A549 (cell line): ENCODE data around the gene NFYC. TPM values are rescaled to one million over a fixed set of nuclear protein-coding genes. Genes with fewer than 3 reads are reported as not detected.

Source experiments
- ATAC-seq, 2 experiments: fragments of 200-7000 bp in 1 of 2; fragments of >200 bp in 1 of 2; cut with Nextera tagmentation in 1 of 2; cut with Tn5 transposase in 1 of 2; 3 replicates each; pipeline versions ENCODE4 v1.8.0 to v1.9.1; 2018 to 2020; ENCODE audit warnings: mild to moderate bottlenecking in 1 of 2, moderate library complexity in 1 of 2
- CTCF ChIA-PET: fragments of 300-600 bp; sonication (Branson Sonifier 250); formaldehyde crosslinking; extraction: SDS; loops from one replicate; lab custom pipeline; 2021; ENCODE audit warnings: antibody characterized with exemption, inconsistent platforms; lab: Yijun Ruan, JAX
- POLR2A ChIA-PET: fragments of 350-600 bp; formaldehyde crosslinking; extraction: SDS; loops from one replicate; lab custom pipeline; 2021; ENCODE audit warnings: antibody characterized with exemption, inconsistent platforms; lab: Yijun Ruan, JAX
- DNase-seq, 2 experiments: peaks; one replicate each; pipeline versions ENCODE4 v3.0.0 to v3.0.0-alpha.2; 2011 to 2016; ENCODE audit warnings: low read depth in 1 of 2, low spot score in 1 of 2
- FAIRE-seq: peaks from 2 replicates; lab custom pipeline; 2011; peaks lifted over from hg19 to GRCh38; lab: Jason Lieb, UNC
- H3K27ac ChIP-seq, 2 experiments: fragments of >200 bp; sonication (Bioruptor Twin); formaldehyde crosslinking; 3 replicates each; pipeline ENCODE4 v1.5.1; 2016 to 2017
- H3K4me1 ChIP-seq: fragments of >200 bp; sonication (Bioruptor Twin); formaldehyde crosslinking; 3 replicates; pipeline ENCODE4 v1.6.1; 2016
- H3K4me2 ChIP-seq: fragments of >200 bp; sonication (Bioruptor Twin); formaldehyde crosslinking; 3 replicates; pipeline ENCODE4 v1.6.1; 2016
- H3K4me3 ChIP-seq: fragments of >200 bp; sonication (Bioruptor Twin); formaldehyde crosslinking; 3 replicates; pipeline ENCODE4 v1.5.1; 2016
- H3K9me3 ChIP-seq: fragments of >200 bp; sonication (Bioruptor Twin); formaldehyde crosslinking; 3 replicates; pipeline ENCODE4 v1.6.1; 2016
- ATOH8 ChIP-seq: fragments of 250-450 bp; sonication (Bioruptor Pico); IDR thresholded peaks from 2 replicates; pipeline ENCODE4 v1.5.0; 2020; ENCODE audit warnings: low read depth, mild to moderate bottlenecking, moderate library complexity
- CBX8 ChIP-seq: fragments of 200-600 bp; sonication (generic); IDR thresholded peaks from 2 replicates; pipeline ENCODE4 v1.6.1; 2016
- CEBPB ChIP-seq, 2 experiments: fragments of >200 bp in 1 of 2; sonication (Bioruptor Twin) in 1 of 2; formaldehyde crosslinking in 1 of 2; IDR thresholded peaks; 2 replicates each; pipeline ENCODE4 v1.6.1; 2012 to 2016
- CHD2 ChIP-seq: fragments of 150-350 bp; IDR thresholded peaks from 2 replicates; pipeline ENCODE4 v1.6.1; 2014; ENCODE audit warnings: low read length; ENCODE audit not compliant: partially characterized antibody
- E2F6 ChIP-seq: IDR thresholded peaks from 2 replicates; pipeline ENCODE4 v1.6.1; 2012; ENCODE audit warnings: low read depth, borderline replicate concordance
- ELK1 ChIP-seq: fragments of 150-350 bp; IDR thresholded peaks from 2 replicates; pipeline ENCODE4 v1.6.1; 2014; ENCODE audit warnings: low read depth, mild to moderate bottlenecking, low read length
- EP300 ChIP-seq, 2 experiments: fragments of >200 bp; sonication (Bioruptor Twin); formaldehyde crosslinking; IDR thresholded peaks; 2 replicates in 1 of 2; 3 replicates in 1 of 2; pipeline ENCODE4 v1.6.1; 2016 to 2017
- ESRRA ChIP-seq: fragments of 150-350 bp; IDR thresholded peaks from 2 replicates; pipeline ENCODE4 v1.6.1; 2014; ENCODE audit warnings: mild to moderate bottlenecking, low read length, borderline replicate concordance
- HMGXB4 ChIP-seq: fragments of 250-450 bp; sonication (Bioruptor Pico); IDR thresholded peaks from 2 replicates; pipeline ENCODE4 v1.5.0; 2021; ENCODE audit warnings: mild to moderate bottlenecking, moderate library complexity, borderline replicate concordance
- HOXA7 ChIP-seq: fragments of 250-450 bp; sonication (Bioruptor Pico); IDR thresholded peaks from 2 replicates; pipeline ENCODE4 v1.5.0; 2020; ENCODE audit warnings: mild to moderate bottlenecking, moderate library complexity
- KDM5A ChIP-seq: fragments of 200-600 bp; sonication (generic); IDR thresholded peaks from 2 replicates; pipeline ENCODE4 v1.6.1; 2016; ENCODE audit warnings: antibody characterized with exemption, mild to moderate bottlenecking
- MAFK ChIP-seq: fragments of 450-650 bp; IDR thresholded peaks from 2 replicates; pipeline ENCODE4 v1.6.1; 2014; ENCODE audit not compliant: partially characterized antibody
- NR3C1 ChIP-seq: fragments of >200 bp; sonication (Bioruptor Twin); formaldehyde crosslinking; IDR thresholded peaks from 3 replicates; pipeline ENCODE4 v1.6.1; 2017
- RAD21 ChIP-seq, 2 experiments: fragments of >200 bp in 1 of 2; sonication (Bioruptor Twin) in 1 of 2; formaldehyde crosslinking in 1 of 2; IDR thresholded peaks in 1 of 2; conservative IDR thresholded peaks in 1 of 2; 2 replicates in 1 of 2; 3 replicates in 1 of 2; pipeline ENCODE4 v1.6.1; 2012 to 2018; ENCODE audit warnings: inconsistent platforms in 1 of 2
- RNF2 ChIP-seq: fragments of 200-600 bp; sonication (generic); IDR thresholded peaks from 2 replicates; pipeline ENCODE4 v1.6.1; 2016; ENCODE audit warnings: low read depth, mild to moderate bottlenecking, antibody characterized with exemption, moderate library complexity, borderline replicate concordance
- SMC3 ChIP-seq: fragments of >200 bp; sonication (Bioruptor Twin); formaldehyde crosslinking; IDR thresholded peaks from 3 replicates; pipeline ENCODE4 v1.6.1; 2018; ENCODE audit warnings: inconsistent platforms
- SREBF2 ChIP-seq: fragments of 450-650 bp; IDR thresholded peaks from 2 replicates; pipeline ENCODE4 v1.6.1; 2014; ENCODE audit warnings: mild to moderate bottlenecking, moderate library complexity
- USF2 ChIP-seq: fragments of 450-650 bp; IDR thresholded peaks from 2 replicates; pipeline ENCODE4 v1.6.1; 2014; ENCODE audit warnings: antibody characterized with exemption
- ZFP36 ChIP-seq: fragments of 450-650 bp; IDR thresholded peaks from 2 replicates; pipeline ENCODE4 v1.6.1; 2014; ENCODE audit warnings: borderline replicate concordance; ENCODE audit not compliant: partially characterized antibody
- ZSCAN20 ChIP-seq: fragments of 250-450 bp; sonication (Bioruptor Pico); IDR thresholded peaks from 2 replicates; pipeline ENCODE4 v1.8.0; 2022; ENCODE audit warnings: mild to moderate bottlenecking, moderate library complexity
- WGBS: methylation state at CpG from one replicate; pipeline ENCODE4 v1.1.6; 2017; ENCODE audit errors: missing lambda C conversion rate; 5-methylcytosine and 5-hydroxymethylcytosine counted together
- polyA plus RNA-seq, 4 experiments: library from polyadenylated mRNA; depleted of rRNA in 3 of 4; stranded (reverse); fragments of >200 nt; fragmentation: RNase III in 1 of 4; extraction: RNeasy Plus Mini Kit Qiagen cat#74134 plus additional on column Dnase treatment in 1 of 4; gene quantifications; 2 replicates in 3 of 4; 3 replicates in 1 of 4; pipeline ENCODE4 v1.2.3, GENCODE V29; 2011 to 2017

Gene NFYC
- polyA plus RNA-seq, 2 of the 4 experiments (the other 2 are of a cell fraction), result 35.1 to 43.4 TPM

- DNase-seq, result no peak
- no peak for FAIRE-seq
- POLR2A ChIA-PET, result no interaction called here
- Histone ChIP-seq H3K4me1 (no peaks in the 10 kb centered on the region), H3K4me2 (no peak overlapping the region), H3K27ac (no peak overlapping the region), H3K4me3 (no peak overlapping the region), H3K9me3 (no peaks in the 10 kb centered on the region)
- no peak for ATAC-seq
- TF ChIP-seq KDM5A (no peak), HOXA7 (CRISPR knock-in tag) (no peak), ZSCAN20 (CRISPR knock-in tag) (no peak), CBX8 (no peak), RNF2 (no peak), HMGXB4 (no peak), RAD21 (conservative IDR thresholded peaks at IDR 0.05 in 1 of 2, IDR thresholded peaks at IDR 0.05 in 1 of 2) (no peak), CHD2 (no peak), EP300 (IDR thresholded peaks at IDR 0.05) (no peak), NR3C1 (no peak), SREBF2 (no peak), MAFK (no peak), USF2 (no peak), E2F6 (no peak), ATOH8 (no peak), ELK1 (no peak), SMC3 (no peak), ZFP36 (no peak), CEBPB (IDR thresholded peaks at IDR 0.05) (no peak)
- 87% methylated on average over 2 of the region's 3 CpGs for WGBS
- CTCF ChIA-PET, result interaction anchor here (1.2 kb wide), 1 partner anchor 16 kb away, joined by 6 read pairs; no protein-coding TSS in a partner anchor
Observed at GRCh38 chr1:40684669-40685068, 6.8 kb upstream of the NFYC start.

- Histone ChIP-seq H3K4me3 (no peak overlapping the region), H3K9me3 (no peaks in the 10 kb centered on the region), H3K4me2 (no peak overlapping the region), H3K27ac (no peak overlapping the region), H3K4me1 (peaks cover 6% of the 10 kb centered on the region; the same call in 1 of the 3 replicates)
- 88% methylated on average over 7 of the region's 7 CpGs for whole genome bisulfite sequencing
- DNase-seq (no peak), FAIRE-seq (no peak), ATAC-seq (no peak)
- CTCF ChIA-PET, result no interaction called here
- POLR2A ChIA-PET, result no interaction called here
- no peak for TF ChIP-seq RNF2
- no peak for TF ChIP-seq ESRRA
- no peak for TF ChIP-seq CBX8
- peak; percentile 17 for TF ChIP-seq MAFK
- no peak for TF ChIP-seq EP300 (IDR thresholded peaks at IDR 0.05)
Observed at GRCh38 chr1:40687059-40687458, 4.4 kb upstream of the NFYC start.
